ENCODE results near the gene EHD1.
"Not testable (repeated sequence)": the region's sequence is repeated elsewhere in the genome, so short reads cannot be mapped to it uniquely, and the experiment has no call there.

EHD1 gene

DNA sequence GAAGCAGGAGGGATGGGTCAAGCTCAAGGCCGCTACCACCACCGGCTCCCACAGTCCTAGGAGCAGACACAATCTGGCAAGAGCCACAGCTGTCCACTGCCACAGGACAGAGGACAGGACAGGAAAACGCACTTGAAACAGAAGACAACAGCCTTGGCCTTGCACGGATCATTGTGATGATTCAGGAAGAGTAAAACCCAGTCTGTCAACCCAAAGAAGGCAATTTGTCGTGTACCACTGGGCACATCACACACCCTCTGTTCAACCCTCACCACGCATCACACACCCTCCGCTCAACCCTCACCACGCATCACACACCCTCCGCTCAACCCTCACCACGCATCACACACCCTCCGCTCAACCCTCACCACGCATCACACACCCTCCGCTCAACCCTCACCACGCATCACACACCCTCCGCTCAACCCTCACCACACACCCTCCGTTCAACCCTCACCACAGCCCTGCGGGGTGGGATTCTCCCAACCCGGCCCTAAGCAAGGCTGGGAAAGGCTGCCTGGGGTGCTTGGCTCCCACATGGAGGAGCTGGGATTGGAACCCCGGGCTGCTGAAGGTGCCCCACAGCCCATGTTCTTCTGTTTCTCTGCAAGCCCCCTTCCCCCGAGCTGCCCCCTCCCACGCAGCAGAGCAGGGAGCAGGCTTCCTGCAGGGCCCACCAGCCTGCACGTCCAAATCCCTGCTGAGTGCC, 22.7 kb downstream of the EHD1 start:
- DNase-seq: no peak

DNA sequence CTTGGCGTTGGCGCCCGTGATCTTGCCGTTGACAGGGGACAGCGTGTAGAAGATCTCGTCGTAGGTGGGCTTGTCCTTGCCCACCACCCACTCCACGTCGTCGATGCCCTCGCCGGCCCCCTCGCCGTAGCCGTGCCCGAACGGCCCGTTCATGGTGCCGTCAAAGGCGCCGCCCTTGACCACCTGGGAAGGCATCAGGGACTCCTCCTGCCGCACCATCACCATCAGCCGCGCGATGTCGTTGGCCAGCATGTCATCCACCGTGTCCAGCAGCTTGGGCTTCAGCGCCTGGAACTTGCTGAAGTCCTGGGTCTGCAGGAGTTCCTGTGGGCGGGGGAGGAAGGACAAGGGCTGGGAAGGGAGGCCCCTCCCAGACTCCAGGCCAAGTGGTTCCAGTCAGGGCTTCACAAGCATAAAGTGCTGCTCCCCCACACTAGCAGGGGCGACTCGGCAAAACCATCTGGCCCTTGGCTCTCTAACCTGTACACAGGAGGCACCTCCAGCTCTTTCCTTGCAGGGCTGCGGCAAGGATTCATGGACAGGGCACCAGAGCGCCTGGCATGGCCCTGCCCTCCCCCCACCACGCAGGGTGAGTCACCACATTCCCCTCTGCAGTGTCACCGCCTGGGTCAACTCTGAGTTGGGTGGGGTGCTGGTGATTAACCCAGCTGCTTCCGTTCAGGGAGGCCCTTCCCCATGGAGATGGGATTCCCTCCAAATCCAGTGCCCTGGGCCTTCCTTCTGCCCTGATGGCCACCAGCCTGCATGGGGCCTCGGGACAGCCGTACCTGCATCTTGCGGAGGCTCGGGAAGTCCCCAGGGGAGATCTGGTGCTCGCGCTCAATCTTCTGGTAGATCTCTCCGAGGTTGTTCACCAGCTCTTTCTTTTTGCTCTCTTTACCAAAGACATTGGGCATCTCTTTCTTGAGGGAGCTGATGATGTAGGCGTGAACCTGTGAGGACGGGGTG, 23.6 kb downstream of the EHD1 start:
- DNase-seq: no peak

DNA sequence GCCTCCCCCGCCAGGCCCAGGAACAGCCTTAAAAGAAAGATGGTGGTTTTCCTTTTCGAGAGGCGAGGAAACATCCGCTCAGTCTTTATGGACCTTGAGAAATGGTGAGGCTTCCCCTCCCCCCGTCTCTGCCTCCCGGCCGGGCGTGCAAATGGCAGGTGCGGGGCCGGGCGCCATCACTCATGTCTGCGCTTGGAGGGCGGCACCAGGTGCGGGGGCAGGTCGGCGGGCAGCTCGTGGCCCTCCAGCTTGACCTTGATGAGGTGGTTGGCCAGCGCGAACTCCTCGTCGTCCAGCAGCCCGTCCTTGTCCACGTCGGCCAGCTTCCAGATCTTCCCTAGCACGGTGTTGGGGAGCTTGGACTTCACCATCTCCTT, 24.3 kb downstream of the EHD1 start:
- DNase-seq: no peak

DNA sequence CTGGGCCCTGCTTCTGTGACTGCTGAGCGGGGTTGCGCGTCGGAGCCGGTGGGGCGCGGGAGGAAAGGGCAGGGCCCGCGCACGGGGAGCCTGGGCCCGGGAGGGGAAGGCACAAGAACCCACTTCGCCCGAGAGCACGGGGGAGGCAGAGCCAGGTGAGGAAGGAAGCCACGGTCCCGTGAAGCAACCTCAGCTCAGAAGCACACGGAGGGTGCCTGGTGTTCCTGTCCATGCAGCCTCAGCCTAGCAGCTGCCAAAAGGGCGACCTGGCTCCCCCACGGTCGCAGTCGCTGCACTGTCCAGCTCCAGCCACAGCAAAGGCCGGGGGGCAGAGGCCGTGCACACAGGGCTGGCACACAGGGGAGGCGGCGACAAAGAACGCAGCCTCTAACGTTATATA, 24.7 kb downstream of the EHD1 start:
- DNase-seq: no peak

DNA sequence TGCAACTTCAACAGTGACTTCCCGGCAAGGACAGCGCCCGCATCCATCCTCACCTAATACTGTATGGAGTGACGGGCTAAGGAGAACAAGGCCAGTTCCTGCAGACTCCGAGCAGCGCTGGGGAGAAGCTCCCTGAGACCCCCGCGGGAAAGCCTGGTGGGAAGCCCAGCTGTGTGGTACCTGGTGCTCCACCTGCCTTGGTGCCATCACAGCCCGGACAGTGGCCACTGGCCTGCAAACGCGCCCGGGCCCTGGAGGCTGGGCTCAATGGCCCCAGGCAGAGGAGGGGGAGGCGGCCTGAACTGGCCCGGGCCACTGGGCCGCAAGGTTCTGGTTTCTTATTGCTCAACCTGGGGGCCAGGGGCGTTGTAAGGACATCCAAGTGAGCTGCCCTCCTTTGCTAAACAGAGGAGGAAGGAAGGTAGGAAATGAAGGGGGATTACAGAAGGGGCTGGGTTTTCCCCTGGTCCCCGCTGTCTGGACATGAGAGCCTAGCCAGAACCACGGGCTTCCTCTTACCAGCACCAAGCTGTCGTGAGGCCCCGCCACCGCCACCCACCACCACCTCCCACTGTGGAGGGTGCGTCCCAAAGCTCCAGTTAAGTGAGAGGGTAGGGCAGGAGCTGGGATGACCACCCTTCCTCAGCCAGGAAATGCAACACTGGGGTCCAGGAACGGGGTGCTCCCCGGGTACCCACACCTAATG, 25.5 kb downstream of the EHD1 start:
- no peak for DNase-seq

DNA sequence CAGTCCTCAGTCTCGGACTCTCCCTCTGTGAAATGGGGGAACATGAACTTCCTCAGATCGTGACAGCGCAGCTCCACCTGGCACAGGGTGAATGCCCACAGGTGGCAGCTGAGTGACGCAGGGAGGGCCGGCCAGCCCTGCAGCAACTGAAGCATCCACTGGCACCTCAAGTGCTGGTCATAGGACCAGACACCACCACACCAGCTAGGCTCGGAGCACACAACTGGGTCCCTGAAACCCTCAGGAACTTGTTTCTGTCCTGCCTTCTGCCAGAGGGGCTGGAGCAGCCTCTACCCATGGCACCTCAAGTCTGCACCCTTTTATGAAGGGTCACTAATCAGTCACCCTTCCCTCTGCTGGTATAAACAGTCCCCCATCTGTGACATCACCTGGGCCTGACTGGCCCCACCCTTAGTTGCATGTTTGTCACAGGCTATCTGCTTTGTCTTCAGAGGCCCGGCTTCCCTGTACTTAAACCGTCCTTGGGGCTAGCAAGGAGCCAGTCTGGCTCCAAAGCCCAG, 26.5 kb downstream of the EHD1 start:
- DNase-seq: no peak

DNA sequence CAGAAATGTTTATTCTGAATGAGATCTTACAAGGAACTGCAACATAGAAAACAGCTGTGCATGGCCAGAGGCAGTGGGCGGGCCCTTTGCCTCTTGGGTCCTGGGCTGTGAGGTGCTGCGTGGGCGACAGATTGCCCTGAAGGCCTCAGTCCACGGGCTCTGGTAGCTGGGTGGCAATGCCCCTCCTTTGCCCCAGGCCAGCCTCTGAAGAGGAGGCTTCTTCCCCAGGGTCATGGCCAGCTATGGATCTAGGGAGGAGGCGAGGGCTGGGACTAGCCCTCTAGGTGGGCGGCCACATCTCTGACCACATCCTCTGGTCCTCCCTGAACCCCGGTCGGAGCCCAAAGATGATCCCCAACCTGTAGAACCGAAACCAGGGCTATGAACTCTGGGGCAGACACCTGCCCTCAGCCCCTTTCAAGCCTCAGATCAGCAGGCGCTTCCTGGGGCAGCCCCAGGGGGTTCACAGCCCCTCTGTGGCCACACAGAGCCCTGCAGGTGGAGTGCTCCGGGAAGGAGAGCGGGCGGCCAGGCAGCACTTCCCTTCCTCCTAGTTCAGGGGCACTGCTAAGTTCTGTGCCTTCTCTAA, 27.3 kb downstream of the EHD1 start:
- no peak for DNase-seq

DNA sequence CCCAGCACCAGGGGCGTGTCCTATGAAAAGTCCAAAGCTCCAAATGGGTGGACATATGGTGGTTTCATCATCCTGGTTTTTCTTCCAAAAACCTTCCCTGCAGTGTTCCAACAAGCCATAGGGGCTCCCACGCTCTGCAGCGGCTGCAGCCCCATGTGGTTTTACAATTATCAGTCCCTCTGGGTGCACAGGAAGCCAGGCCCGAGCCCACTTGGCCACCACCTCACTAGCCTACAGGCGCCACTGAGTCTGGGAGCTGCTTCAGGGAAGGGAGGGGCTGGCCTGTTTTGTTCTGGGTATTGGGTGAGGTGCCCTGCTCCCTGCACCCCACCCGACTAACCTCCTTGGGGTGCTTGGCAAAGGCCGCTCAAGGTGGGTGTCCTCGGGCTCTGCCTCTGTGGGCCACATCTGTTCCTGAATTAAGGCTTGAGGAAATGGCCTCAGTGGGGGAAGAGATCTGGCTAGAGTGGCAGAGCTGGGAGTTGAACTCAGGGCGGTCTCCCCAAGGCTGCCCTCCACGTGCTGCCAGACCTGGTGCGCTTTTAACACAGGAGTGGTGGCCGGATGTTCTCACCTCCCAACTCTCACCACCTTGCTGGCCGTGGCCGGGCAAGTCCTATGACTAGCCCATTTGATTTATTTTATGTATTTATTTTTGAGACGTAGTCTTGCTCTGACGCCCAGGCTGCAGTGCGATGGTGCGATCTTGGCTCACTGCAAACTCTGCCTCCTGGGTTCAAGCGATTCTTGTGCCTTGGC, 28.6 kb downstream of the EHD1 start:
- DNase-seq: no peak

DNA sequence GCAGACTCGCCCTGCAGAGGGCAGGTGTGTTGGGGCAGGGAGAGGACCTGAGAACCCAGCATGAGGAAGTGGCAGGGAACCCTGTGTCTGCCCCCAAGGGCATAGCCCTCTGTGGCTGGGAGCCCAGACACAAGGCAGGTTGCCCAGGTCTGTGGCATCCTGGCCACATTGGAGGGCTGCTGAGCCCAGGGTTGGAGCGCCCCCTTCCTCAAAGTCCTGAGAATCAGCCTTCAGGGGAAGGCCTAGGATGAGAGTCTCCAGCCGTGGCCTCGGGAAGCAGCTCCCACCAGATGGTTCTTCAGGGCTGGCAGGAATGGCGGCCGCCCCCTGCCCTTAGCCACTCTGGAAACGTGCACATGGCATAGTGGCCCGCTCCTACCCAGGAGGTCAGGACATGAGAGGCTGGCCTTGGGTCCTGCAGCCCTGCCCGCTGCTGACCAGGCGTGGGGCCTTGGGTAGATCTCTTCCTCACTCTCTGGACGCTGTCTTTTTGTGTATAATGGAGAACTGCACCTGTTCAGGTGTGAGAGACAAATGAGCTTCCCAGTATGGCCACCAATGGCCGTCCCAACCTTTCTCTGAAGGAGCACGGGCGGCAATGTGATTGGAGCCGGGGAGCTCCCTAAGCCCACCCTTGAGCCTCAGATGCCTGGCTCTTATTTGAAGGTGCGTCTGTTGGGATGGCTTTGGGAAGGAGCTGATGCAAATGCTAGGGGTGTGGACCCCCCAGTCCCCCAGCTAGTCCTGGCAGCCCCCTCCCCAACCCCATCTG, 29.4 kb downstream of the EHD1 start:
- no peak for DNase-seq

DNA sequence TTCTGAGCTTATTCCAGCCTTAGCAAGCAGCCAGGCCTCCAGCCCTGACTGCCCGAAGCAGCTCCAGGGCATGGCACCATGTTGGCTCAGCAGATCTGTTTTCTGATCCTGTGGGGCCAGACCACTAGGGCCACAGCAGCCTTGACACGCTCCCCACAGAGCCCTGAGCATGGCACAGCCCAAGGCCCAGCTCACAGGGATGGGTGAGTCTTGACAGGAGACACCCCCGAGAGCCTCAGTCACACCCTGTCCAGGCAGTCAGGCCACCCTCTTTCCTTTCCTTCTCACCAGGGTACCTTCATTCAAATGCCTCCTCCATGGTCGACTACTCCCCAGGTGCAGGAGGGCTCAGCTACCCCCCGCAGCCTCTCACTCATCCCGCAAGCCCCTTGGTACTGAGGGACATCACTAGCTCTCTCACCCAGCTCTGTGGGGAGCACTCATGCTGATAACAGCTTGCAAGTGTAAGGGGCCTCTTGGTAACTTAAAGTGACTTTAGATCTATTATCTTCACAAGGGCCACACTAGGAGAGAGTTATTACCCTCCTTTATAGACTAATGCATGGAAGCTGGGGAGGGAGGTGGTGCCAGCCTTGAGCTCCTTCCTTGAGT, 30.1 kb downstream of the EHD1 start:
- DNase-seq: no peak

DNA sequence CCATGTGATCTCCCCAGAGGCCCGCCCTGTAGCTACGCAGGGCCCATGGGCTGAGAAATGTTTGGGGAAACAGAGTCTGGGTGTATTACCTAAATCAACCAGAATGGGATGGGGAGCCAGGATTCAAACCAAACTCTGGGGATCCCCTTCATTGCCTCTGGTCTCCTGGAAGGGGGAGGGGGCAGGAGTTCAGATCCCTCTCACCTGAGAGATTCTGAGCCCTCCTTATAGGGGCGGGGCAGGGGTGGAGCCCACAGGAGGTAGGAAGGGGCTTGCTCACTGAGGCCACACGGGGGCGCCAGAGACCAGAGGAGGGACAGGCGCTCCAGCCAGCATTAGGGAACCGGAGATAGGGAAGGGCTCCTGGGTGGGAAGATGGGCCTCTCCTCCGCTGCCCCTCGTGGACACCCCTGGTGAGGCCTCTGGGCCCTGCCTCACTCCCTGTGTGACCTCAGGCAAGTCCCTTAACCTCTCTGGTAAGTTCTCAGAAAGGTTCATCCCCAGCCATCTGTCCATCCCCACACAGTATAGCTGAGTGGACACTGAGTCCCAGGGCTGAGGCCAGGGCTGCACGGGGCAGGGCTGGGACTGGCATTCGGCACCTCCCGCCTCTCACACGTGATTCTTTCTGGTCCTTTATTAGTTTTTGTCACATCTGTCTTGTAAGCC, 31.3 kb downstream of the EHD1 start:
- DNase-seq: peak; percentile 90

DNA sequence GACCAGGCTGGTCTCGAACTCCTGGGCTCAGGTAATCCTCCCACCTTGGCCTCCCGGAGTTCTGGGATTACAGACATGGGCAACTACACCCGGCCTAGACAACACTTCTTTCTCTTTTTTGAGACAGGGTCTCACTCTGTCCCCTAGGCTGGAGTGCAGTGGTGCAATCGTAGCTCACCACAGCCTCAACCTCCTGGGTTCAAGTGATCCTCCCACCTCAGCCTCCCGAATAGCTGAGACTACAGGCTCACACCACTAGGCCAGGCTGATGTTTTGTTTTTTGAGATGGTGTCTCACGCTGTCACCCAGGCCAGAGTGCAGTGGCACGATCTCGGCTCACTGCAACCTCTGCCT, 32.7 kb downstream of the EHD1 start:
- DNase-seq: not testable (repeated sequence)

DNA sequence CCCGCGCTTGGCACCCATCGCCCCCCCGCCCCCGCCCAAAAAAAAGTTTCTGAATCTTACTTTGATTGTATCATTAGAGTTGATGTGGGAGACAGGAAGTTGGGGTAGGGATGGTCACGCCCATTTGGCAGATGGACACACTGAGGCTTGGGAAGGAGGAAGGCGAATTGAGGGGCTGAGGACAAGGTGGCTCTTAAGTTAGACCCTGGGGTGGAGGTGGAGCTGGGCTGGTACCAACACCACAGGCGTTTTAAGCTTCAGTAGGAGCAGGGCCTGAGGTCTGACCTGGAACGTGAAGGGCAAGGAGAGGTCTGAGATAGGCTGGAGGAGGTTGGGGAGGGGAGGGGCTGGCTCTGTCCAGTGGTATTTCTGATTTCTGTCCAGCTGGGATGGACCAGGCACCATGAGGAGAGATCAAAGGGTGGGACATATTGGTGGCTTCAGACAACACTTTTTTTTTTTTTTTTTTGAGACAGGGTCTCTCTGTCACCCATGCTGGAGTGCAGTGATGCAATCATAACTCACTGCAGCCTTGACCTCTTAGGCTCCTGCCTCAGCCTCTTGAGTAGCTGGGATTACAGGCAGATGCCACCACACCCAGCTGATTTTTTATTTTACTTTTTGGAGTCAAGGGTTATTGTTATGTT, 33.2 kb downstream of the EHD1 start:
- DNase-seq: peak; percentile 17

DNA sequence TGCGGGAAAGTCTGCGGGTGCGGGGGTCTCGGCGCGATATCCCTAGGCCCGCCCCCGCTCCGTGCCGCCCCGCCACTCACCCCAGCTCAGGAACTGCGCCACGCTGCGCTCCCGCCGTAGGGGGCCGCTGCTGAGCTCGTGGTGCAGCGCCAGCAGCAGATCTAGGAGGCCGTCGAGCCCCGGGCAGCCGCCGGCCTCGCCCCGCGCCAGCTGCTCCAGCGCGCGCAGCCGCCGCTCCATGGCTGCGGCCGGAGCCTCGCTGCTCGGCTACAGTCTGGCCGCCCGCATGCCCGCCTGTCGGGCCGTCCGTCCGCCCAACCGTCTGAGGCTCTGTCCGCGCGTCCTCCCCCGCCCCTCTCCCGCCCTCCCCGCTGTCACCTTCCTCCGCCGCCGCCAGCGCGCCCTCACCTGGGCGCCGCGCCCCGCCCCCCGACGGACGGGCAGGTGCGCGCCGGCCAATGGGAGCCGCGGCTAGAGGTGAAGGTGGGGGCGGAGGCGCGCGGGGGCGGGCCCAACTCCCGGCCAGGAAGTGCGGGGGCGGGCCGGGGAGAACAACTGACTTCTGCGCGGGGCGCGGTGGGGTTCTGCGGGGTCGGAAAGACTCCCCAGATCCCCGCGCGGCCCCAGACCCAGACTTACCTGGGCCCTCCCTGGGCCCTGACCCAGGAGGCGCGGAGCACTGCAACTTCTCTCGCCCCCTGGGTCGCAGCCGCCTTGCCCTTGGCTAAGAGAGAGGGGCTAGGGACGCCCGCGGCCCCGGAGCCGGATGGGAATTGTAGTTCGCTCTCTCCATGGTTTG, 33.9 kb downstream of the EHD1 start, which contains the start of gene CDC42BPG:
CDC42BPG (minus strand) TSS at position 324 of the 799 bp plus-strand sequence; CDS start at position 240, 84 bp downstream.
- peak; percentile 50 for DNase-seq

DNA sequence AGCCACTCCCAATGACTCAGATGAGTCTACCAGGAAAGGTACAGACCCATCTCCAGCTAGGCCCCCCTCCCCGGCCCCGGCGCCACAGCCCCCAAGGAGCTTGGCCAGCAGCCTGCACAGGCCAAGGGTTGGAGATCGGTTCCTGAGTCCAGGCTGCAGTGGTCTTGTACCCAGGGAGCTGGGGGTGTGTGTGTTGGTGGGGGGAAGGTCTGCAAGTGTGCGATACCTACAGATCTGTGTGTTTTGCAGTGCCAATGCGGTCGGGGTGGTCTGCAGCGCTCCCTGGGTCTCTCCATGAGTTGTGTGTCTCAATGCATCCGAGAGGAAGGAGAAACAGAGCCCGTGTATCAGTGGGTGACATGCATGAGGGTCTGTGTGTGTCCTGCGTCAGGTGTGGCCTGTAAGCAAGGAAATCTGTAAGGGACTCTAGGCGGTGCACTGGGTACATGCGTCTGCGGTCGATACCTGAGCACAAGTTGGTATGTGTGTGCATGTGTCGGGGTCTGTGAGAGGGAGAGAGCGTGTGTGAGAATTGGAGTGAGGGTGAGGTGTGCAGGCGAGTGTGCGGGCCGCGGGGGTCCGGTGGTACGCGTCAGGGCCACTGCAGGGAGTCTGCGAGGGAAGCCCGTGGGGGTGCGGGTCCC, 34.6 kb downstream of the EHD1 start:
- DNase-seq: no peak

DNA sequence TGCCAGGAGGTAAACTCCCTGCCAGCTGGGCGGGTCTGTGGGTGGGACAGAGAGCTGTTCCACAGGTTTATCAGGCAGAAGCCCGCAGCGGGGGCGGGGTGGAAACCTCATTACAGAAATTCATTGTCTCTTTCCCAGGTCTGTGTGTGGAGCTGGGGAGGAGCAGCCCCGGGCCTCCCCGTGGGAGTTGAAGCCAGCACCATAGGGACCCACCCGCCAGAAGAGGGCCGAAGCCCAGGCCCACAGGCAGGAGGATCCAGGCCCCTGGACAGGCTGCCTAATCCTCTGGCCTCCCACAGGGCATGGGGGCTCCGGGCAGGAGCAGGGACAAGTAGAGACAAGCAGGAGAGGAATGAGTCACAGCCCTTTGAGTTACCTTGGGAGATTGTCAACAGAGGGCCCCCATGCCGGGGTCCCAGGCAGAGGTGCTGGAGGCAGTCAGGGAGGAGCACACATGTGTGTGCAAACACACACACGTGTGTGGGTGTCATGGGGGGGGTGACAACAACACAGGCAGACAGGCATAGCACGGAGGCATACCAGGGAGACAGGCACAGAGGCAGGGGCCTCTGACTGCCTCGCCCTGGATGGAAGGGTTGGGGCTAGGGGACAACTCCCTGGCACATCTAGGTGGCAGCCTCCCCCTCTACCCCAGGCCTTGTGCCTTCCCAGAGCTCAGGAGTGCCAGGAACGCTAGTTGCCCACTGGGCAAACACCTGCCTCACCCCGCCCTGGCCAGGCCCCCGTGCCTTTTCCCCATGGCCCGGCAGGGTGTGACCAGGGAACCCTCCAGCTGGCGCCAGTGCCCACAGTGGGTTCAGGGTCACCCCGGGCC, 35.4 kb downstream of the EHD1 start:
- DNase-seq: no peak

DNA sequence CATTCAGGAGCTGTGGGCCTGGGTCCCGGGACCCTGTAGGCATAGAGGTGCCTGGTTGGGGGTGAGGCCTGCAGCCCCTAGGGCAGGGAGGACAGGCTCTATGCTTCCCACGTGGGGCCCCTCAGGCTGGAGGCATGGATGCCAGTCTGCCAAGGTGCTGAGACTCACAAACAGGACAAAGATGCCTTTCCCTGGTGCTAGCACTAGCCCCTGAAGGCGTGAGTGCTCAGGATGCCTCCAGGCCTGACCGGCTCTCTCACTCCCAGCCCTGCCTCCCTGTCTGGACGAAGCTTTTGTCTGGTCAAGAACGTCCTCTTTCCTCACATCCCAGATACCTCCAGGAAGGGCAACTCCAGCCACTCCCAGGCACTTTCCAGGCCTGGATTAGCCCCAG, 36.1 kb downstream of the EHD1 start:
- DNase-seq: no peak

All from NCI-H2029 treated with DMSO at 0.1 percent for 48 hours (cell line).